T-helper 1 cell treated with Interleukin-12 subunit alpha and Interleukin-12 subunit beta and Interleukin-4 antibody, amounts not matched to agents 30 μg/mL and 1 μg/mL, for 36 hours (primary cell): ENCODE data around the gene ITPKC.
A peak's percentile ranks its signal among the peaks of the same experiment; 100 is the strongest.
"Not testable (repeated sequence)": the region's sequence is repeated elsewhere in the genome, so short reads cannot be mapped to it uniquely, and the experiment has no call there.

Experiments used
- H3K27ac Mint-ChIP-seq: one replicate; pipeline ENCODE4 v1.8.0; 2021; ENCODE audit warnings: mild to moderate bottlenecking, mixed read lengths
- H3K27me3 Mint-ChIP-seq: one replicate; pipeline ENCODE4 v1.8.0; 2021; ENCODE audit warnings: low read depth, mixed read lengths
- H3K36me3 Mint-ChIP-seq: one replicate; pipeline ENCODE4 v1.8.0; 2021; ENCODE audit warnings: low read depth, mixed read lengths
- H3K4me1 Mint-ChIP-seq: one replicate; pipeline ENCODE4 v1.8.0; 2021; ENCODE audit warnings: low read depth, mixed read lengths
- H3K4me3 Mint-ChIP-seq: one replicate; pipeline ENCODE4 v1.8.0; 2021; ENCODE audit warnings: mild to moderate bottlenecking, moderate library complexity, mixed read lengths
- H3K9me3 Mint-ChIP-seq: one replicate; pipeline ENCODE4 v1.8.0; 2021; ENCODE audit warnings: mixed read lengths

Gene ITPKC

DNA sequence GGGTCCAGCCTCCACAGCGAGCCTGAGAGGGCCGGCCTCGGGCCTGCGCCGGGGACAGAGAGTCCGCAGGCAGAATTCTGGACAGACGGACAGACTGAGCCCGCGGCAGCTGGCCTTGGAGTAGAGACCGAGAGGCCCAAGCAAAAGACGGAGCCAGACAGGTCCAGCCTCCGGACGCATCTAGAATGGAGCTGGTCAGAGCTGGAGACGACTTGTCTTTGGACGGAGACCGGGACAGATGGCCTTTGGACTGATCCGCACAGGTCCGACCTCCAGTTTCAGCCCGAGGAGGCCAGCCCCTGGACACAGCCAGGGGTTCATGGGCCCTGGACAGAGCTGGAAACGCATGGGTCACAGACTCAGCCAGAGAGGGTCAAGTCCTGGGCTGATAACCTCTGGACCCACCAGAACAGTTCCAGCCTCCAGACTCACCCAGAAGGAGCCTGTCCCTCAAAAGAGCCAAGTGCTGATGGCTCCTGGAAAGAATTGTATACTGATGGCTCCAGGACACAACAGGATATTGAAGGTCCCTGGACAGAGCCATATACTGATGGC, 490 bp downstream of the ITPKC start:
- Mint-ChIP-seq H3K27me3 (no peaks in the 10 kb centered on the region), H3K36me3 (peaks cover 17% of the 10 kb centered on the region), H3K4me3 (peak overlapping the region; percentile 76), H3K9me3 (no peaks in the 10 kb centered on the region), H3K4me1 (peaks cover 50% of the 10 kb centered on the region), H3K27ac (peak overlapping the region; percentile 69)

DNA sequence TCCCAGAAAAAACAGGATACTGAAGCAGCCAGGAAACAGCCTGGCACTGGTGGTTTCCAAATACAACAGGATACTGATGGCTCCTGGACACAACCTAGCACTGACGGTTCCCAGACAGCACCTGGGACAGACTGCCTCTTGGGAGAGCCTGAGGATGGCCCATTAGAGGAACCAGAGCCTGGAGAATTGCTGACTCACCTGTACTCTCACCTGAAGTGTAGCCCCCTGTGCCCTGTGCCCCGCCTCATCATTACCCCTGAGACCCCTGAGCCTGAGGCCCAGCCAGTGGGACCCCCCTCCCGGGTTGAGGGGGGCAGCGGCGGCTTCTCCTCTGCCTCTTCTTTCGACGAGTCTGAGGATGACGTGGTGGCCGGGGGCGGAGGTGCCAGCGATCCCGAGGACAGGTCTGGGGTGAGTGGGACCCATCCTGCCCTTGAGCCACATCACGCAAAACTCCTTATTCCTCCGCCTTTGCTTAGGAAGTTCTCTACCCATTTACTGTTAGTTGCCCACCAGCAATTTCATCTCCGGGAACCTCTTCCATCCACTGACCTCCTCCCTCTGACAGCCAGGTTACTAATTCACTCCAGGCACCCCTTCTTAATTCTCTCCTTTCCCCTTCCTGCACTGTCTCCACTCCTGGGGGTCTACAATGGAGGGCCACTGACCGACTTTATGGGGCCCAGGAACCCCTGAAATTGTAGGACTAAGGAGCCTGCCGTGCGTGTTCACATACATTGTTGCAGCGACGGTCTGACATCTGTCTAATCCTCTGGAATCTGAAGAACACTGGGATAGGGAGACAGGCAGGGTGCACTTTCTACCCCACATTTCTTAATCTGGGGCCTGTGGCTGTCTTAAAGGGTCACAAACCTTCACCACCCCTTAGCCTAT, 1.2 kb downstream of the ITPKC start:
- H3K4me1 Mint-ChIP-seq, result peaks cover 47% of the 10 kb centered on the region

DNA sequence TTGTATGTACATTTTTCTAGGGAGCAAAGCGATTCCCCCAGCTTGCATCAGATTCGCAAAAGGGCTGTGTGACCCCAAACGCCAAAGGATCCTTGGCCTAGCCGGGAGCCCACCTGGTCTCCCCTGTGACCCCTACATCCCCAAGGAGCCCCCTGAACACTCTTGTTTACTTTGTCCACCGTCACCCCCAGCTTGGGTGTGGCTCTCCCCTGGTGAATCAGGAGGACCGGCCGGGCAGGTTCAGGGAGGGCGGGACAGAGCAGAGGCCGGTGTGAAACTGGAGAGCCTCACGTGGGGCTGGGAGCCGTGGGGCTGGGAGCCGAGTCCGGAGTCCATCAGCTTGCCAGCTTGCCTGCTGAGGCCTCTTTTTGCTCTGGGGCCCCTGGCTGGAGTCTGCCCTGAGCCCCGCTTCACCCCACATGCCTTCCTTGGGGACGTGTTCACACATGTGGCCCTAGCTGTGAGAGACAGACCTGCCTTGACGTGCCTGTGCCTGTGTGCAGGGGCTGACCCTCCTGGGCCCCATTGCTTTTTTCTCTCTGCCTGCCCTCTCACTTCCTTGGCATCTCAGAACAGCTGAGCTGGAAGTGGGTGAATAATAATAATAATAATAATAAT, 2.0 kb downstream of the ITPKC start:
- Mint-ChIP-seq H3K27ac (no peak overlapping the region), H3K4me3 (peak overlapping the region; percentile 90), H3K36me3 (peaks cover 24% of the 10 kb centered on the region), H3K9me3 (no peaks in the 10 kb centered on the region), H3K4me1 (peaks cover 50% of the 10 kb centered on the region), H3K27me3 (no peaks in the 10 kb centered on the region)

More for the DNA sequence above, 1.2 kb downstream of the ITPKC start:
- Mint-ChIP-seq H3K27me3 (no peaks in the 10 kb centered on the region), H3K27ac (peak overlapping the region; percentile 88), H3K4me3 (peak overlapping the region; percentile 90), H3K36me3 (peaks cover 19% of the 10 kb centered on the region), H3K9me3 (no peaks in the 10 kb centered on the region)

DNA sequence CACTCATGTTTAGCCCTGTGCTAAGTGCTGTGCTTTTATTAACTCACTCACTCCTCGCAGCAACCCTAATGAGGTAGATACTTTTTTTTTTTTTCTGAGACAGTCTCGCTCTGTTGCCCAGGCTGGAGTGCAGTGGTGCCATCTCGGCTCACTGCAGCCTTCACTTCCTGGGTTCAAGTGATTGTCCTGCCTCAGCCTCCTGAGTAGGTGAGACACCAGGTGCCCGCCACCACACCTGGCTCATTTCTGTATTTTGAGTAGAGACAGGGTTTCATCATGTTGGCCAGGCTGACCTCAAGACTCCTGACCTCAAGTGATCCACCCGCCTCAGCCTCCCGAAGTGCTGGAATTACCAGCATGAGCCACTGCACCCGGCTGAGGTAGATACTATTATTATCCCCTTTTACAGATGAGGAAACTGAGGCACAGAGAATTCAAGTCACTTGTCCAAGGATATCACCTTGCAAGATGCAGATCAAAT, 2.5 kb downstream of the ITPKC start:
- H3K9me3 Mint-ChIP-seq, result no peaks in the 10 kb centered on the region
- H3K4me1 Mint-ChIP-seq, result peaks cover 52% of the 10 kb centered on the region
- H3K36me3 Mint-ChIP-seq, result peaks cover 25% of the 10 kb centered on the region
- H3K27me3 Mint-ChIP-seq, result no peaks in the 10 kb centered on the region
- H3K27ac Mint-ChIP-seq, result no peak overlapping the region
- H3K4me3 Mint-ChIP-seq, result peak overlapping the region; percentile 90

DNA sequence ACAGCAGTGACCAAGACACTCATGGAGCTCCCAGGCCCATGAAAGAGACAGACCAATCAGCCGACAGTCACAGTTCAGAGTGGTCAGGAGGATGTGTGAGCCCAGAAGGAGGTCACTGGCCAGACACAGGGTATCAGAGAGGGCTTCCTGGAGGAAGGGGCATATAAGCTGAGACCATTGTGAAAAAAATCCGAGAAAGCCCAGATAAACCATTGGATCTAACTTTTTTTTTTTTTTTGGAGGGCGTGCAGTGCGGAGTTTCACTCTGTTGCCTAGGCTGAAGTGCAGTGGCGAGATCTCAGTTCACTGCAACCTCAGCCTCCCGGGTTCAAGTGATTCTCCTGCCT, 4.2 kb downstream of the ITPKC start:
- H3K36me3 Mint-ChIP-seq, result peaks cover 27% of the 10 kb centered on the region
- H3K4me1 Mint-ChIP-seq, result peaks cover 38% of the 10 kb centered on the region
- peak overlapping the region; percentile 49 for H3K4me3 Mint-ChIP-seq
- H3K9me3 Mint-ChIP-seq, result no peaks in the 10 kb centered on the region
- no peaks in the 10 kb centered on the region for H3K27me3 Mint-ChIP-seq
- H3K27ac Mint-ChIP-seq, result no peak overlapping the region

DNA sequence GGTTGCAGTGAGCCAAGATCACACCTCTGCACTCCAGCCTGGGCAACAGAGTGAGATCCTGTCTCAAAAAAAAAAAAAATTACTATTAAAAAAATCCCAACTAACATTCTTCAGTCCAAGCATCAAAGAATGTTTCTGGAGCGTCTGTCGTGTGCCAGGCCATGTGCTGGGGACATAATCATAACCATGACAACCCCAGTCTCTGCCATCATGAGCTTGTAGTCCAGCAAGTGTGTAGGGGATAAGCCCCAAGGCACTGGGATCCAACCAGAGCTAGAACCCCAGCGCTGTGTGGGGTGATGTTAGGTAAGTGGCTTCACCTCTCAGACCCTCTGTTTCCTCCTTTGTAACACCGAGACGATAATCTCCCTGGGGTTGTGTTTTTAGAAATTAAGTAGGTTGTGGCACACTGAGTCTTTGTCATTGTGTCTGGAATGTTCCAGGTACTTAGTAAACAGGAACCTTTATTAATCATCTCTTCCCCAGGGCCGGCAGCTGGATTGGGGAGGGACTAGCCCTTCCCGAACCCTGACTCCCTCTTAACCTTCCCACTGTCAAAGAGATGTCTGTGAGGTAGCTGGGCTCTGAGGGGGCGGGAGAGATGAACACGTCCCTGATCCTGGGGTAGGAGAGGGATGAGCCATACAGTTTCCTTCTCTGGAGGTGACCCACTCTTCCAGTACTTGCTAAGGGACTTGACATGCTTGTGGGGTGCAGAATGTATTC, 5.2 kb downstream of the ITPKC start:
- Mint-ChIP-seq H3K27me3 (no peaks in the 10 kb centered on the region), H3K36me3 (peaks cover 31% of the 10 kb centered on the region), H3K4me3 (no peak overlapping the region), H3K4me1 (peaks cover 36% of the 10 kb centered on the region), H3K9me3 (no peaks in the 10 kb centered on the region), H3K27ac (no peak overlapping the region)

DNA sequence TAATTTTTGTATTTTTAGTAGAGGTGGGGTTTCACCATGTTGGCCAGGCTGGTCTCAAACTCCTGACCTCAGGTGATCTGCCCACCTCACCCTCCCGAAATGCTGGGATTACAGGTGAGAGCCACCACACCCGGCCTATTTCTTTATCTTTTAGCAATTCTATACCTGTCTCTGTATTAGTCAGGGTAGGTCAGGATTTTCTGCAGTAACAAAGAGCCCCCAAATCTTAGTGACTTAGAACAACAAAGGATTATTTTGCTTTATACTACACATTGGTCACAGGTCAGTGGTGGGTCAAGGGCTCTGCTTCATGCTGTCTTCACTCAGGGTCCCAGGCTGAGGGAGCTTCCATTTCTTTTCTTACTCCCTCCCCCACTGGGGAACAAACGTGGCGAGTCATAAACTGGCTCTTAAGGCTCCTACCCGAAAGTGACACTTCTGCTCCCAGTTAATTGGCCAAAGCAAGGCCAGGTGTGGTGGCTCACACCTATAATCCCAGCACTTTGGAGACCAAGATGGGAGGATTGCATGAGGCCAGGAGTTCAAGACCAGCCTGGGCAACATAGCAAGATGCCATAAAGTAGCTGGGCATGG, 6.8 kb downstream of the ITPKC start:
- Mint-ChIP-seq H3K27ac (no peak overlapping the region), H3K9me3 (no peaks in the 10 kb centered on the region), H3K4me3 (no peak overlapping the region), H3K36me3 (peaks cover 34% of the 10 kb centered on the region), H3K27me3 (no peaks in the 10 kb centered on the region), H3K4me1 (peaks cover 29% of the 10 kb centered on the region)

DNA sequence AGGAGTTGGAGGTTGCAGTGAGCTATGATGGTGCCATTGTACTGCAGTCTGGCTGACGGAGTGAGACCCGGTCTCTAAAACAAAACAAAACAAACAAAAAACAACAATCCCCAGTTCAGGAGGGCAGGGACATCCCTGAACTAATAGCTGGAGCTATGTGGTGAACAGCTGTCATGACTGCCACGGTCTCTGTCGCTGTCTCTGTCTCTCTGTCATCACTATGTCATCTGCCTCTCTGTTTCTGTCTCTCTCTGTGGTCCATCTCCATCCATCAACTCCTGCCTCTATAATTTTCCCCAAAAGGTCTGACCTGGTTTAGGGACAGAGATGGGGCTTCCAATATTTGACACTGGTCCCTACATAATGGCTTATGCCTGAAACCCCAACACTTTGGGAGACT, 7.4 kb downstream of the ITPKC start:
- Mint-ChIP-seq H3K9me3 (no peaks in the 10 kb centered on the region), H3K27me3 (no peaks in the 10 kb centered on the region), H3K4me3 (no peak overlapping the region), H3K27ac (no peak overlapping the region), H3K36me3 (peaks cover 34% of the 10 kb centered on the region), H3K4me1 (peaks cover 28% of the 10 kb centered on the region)

DNA sequence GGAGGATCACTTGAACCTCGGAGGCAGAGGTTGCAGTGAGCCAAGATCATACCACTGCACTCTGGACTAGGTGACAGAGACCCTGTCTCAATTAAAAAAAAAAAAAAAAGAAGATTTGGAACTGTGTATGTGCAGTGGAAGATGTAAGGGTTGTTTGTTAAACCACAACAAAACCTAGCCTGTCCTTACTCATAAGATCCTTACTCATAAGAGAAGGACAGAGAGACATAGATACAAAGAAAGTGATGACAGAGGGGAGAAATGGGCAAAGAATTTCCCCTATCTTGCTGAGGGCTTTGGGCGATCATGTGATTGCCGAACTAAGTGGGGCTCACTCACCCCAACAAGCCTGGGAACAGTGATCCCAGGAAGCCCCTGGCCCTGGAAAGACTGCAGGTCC, 7.9 kb downstream of the ITPKC start:
- H3K36me3 Mint-ChIP-seq, result peaks cover 34% of the 10 kb centered on the region
- H3K27ac Mint-ChIP-seq, result peak overlapping the region; percentile 46
- H3K4me3 Mint-ChIP-seq, result no peak overlapping the region
- peaks cover 26% of the 10 kb centered on the region for H3K4me1 Mint-ChIP-seq
- no peaks in the 10 kb centered on the region for H3K27me3 Mint-ChIP-seq
- H3K9me3 Mint-ChIP-seq, result no peaks in the 10 kb centered on the region

DNA sequence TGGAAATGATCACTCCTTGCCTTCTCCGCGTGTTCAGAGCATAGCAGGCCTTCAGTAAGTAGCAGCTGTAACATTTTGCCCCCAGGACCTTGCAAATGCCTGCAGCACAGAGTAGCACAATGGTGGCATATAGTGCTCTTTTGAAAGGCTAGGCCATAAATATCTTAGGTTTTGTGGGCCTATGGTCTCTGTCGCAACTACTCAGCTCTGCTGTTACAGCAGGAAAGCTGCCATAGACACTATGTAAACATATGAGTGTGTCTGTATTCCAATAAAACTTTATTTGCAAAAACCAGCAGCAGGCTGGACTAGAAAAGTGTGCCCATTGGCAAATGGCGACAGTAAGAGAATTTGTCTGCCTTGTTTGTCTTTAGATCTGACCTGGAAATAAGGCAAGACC, 9.4 kb downstream of the ITPKC start:
- Mint-ChIP-seq H3K27ac (no peak overlapping the region), H3K36me3 (peaks cover 35% of the 10 kb centered on the region), H3K9me3 (no peaks in the 10 kb centered on the region), H3K4me1 (peaks cover 13% of the 10 kb centered on the region), H3K4me3 (no peak overlapping the region), H3K27me3 (no peaks in the 10 kb centered on the region)

DNA sequence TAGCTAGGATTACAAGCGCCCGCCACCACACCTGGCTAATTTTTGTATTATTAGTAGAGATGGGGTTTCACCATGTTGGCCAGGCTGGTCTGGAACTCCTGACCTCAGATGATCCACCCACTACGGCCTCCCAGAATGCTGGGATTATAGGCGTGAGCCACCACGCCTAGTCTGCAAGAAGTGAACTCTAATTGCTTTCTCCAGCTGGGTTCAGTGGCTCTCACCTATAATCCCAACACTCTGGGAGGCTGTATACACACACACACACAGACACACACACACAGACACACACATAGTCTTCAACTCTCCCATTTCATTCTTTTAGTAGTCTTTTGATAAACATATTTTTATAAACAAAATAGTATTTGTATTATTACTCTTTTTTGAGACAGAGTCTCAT, 13.2 kb downstream of the ITPKC start:
- H3K36me3 Mint-ChIP-seq, result peaks cover 33% of the 10 kb centered on the region
- not testable (repeated sequence) for H3K4me3 Mint-ChIP-seq, H3K27me3 Mint-ChIP-seq, H3K9me3 Mint-ChIP-seq, H3K27ac Mint-ChIP-seq, H3K4me1 Mint-ChIP-seq

DNA sequence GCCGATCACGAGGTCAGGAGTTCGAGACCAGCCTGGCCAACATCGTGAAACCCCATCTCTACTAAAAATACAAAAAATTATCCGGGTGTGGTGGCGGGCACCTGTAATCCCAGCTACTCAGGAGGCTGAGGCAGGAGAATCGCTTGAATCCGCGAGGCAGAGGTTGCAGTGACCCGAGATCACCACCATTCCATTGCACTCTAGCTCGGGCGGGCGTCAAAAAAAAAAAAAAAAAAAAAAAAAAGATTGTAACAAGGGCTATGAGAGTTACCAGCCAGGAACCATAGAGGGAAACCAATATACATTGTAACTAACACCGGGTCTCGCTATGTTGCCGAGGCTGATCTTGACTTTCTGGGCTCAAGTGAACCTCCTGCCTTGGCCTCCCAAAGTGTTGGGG, 15.4 kb downstream of the ITPKC start:
- H3K36me3 Mint-ChIP-seq, result peaks cover 36% of the 10 kb centered on the region
- not testable (repeated sequence) for H3K27ac Mint-ChIP-seq, H3K4me3 Mint-ChIP-seq, H3K9me3 Mint-ChIP-seq, H3K4me1 Mint-ChIP-seq, H3K27me3 Mint-ChIP-seq

DNA sequence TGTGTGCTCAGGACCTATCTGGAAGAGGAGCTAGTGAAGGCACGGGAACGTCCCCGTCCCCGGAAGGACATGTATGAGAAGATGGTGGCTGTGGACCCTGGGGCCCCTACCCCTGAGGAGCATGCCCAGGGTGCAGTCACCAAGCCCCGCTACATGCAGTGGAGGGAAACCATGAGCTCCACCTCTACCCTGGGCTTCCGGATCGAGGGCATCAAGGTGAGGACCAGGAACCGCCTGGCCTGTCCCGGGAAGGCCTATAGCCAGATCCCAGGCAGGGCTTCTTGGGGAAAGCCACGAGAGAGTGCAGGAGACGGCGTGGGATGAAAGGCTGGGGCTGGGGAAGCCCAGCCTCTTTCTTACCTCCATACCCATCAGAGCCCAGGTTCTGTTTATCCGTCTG, 16.2 kb downstream of the ITPKC start:
- Mint-ChIP-seq H3K4me1 (peaks cover 2% of the 10 kb centered on the region), H3K4me3 (no peak overlapping the region), H3K36me3 (peaks cover 37% of the 10 kb centered on the region), H3K9me3 (no peaks in the 10 kb centered on the region), H3K27ac (no peak overlapping the region), H3K27me3 (no peaks in the 10 kb centered on the region)

DNA sequence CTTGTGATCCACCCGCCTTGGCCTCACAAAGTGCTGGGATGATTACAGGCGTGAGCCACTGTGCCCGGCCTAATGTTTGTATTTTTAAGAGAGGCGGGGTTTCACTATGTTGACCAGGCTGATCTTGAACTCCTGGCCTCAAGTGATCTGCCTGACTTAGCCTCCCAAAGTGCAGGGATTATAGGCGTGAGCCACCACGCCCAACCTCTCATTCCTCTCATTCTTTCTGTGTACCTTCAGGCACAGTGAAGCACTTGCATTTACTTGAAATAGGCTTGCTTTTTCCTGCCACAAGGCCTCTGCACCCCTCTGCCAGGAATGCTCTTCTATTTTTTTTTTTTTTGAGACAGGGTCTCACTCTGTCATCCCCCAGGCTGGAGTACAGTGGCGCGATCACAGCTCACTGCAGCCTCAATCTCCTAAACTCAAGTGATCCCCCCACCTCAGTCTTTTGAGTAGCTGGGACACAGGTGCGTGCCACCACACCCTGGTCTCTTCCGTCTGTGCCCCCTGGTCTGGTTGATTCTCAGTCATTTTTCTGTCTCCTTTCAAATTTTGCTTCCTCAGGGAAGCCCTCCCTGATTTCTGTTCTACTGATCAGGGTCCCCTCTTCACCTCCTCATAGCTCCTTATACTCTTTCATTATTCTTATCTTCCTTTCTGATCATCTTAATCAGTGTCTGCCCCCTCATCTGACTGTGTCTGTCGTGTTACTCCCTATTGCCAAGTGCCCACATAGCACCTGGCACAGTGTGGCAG, 18.3 kb downstream of the ITPKC start:
- H3K27me3 Mint-ChIP-seq, result no peaks in the 10 kb centered on the region
- no peak overlapping the region for H3K4me3 Mint-ChIP-seq
- no peak overlapping the region for H3K27ac Mint-ChIP-seq
- peaks cover 6% of the 10 kb centered on the region for H3K4me1 Mint-ChIP-seq
- H3K9me3 Mint-ChIP-seq, result no peaks in the 10 kb centered on the region
- H3K36me3 Mint-ChIP-seq, result peaks cover 40% of the 10 kb centered on the region
